Stimulated activated naive CD4-positive, alpha-beta T cell (primary cell): ENCODE data around the gene PAK2.
"Not testable (repeated sequence)": the region's sequence is repeated elsewhere in the genome, so short reads cannot be mapped to it uniquely, and the experiment has no call there.

ENCODE experiments used
- DNase-seq, 6 experiments: peaks; one replicate each; lab custom pipeline; 2025; lab: John Stamatoyannopoulos, UW

PAK2 gene

DNA sequence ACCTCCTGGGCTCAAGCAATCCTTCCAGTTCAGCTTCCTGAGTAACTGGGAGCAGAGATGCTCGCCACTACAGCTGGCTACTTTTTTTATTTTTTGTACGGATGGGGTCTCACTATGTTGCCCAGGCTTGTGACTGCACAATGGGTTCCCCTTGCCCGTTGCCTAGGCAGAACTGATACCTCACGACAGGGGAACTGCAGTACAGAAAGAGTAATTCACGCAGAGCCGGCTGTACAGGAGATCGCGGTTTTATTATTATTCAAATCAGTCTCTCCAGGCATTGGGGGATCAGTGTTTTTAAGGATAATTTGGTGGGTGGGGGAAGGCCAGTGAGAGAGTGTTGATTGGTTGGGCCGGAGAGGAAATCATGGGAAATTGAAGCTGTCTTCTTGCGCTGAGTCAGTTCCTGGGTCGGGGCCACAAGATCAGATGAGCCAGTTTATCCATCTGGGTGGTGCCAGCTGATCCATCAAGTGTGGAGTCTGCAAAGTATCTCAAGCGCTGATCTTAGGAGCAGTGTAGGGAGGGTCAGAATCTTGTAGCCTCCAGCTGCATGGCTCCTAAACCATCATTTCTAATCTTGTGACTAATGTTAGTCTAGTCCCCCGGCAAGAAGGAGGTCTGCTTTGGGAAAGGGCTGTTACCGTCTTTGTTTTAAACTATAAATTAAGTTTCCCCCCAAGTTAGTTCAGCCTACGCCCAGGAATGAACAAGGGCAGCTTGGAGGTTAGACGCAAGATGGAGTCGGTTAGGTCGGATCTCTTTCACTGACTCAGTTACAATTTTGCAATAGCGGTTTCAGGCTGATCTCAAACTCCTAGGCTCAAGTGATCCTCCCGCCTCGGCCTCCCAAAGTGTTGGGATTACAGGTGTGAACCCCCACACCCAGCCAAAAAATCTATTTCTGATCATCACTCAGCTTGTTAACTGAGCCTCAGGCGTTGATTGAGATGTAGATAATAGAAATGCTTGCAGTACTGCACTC, 104.9 kb downstream of the PAK2 start:
- DNase-seq, result not testable (repeated sequence)

GRCh38 chr3:196848375-196848774, 108.7 kb downstream of the PAK2 start:
- not testable (repeated sequence) for DNase-seq

- DNase-seq, result no peak
Measured at GRCh38 chr3:196849180-196849741, 109.6 kb downstream of the PAK2 start.

DNA sequence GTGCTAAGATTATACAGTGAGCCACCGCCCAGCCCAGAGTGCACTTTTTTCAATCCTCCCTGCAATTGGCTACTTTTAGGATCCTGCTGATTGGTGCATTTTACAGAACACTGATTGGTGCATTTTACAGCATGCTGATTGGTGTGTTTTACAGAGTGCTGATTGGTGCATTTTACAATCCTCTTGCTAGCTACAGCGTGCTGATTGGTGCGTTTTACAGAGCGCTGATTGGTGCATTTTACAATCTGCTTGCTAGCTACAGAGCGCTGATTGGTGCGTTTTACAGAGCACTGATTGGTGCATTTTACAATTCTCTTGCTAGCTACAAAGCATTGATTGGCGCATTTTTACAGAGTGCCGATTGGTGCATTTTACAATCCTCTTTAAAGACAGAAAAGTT, 123.3 kb downstream of the PAK2 start:
- DNase-seq, result not testable (repeated sequence)

GRCh38 chr3:196867155-196867506, 127.5 kb downstream of the PAK2 start:
- no peak for DNase-seq

- peak; percentile 78 to 88 (median 85) for DNase-seq
Measured at GRCh38 chr3:196867507-196868296, 128.0 kb downstream of the PAK2 start, which contains the start of gene SENP5. Gene SENP5, plus strand, starts transcription at chr3:196867920. Its CDS starts 17,262 bp downstream, at chr3:196885182.

- DNase-seq, result peak in 2 of 6 experiments; percentile 11 to 42
Measured at GRCh38 chr3:196868297-196868661, 128.6 kb downstream of the PAK2 start.

DNA sequence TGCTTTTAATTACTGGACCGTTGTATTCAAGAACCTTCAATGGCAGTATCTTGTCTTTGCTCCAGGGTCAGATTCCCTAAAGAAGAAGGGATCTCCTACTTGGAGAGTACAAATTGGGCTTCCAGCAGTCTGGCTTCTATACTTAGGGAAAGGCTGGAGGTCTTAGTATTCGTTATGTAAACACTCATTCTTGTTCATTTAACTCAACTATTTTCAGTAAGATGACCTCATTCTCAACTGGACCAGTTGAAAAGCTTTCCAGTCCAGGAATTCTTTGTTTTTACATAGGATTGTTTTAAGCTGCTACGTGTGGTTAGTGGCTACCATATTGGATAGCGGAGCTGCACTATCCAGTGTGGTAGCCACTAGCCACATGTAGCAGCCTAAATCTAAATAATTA, 132.7 kb downstream of the PAK2 start:
- DNase-seq, result no peak

DNA sequence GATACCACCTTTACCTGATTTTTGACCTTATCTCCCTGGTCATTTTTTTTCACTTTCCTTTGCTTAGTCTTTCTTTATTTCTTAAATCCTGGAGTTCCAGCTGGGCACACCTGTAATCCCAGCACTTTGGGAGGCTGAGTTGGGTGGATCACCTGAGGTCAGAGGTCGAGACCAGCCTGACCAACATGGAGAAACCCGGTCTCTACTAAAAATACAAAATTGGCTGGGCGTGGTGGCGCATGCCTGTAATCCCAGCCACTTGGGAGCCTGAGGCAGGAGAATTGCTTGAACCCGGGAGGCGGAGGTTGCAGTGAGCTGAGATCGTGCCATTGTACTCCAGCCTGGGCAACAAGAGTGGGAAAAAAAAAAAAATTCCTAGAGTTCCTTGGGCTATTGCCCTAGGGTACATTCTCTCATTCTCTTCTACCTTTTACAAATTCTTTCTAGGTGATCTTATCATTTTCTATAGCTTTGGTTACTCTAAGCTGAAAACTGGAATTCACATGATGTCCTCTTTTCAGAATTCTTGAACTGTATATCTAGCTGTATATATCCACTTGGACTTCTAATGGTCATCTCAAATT, 134.9 kb downstream of the PAK2 start:
- DNase-seq, result not testable (repeated sequence)

DNA sequence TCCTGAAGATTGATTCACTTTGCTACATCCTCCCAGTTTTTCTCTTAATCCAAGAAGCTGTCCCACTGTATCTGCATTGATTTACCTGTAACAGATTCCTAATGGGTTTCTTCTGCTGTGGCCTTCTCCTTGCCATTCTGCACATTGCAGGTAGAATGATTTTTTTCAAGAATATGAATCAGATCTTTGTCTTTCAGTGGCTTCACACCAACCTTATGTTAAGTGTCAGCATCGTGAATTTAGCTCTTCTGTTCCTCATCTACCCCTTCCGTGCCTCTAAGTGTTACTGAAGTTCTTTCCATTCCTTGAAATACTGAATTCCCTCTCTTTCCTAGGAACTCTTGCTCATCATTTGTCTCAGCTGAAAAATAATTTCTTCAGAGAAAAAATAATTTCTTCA, 135.6 kb downstream of the PAK2 start:
- no peak for DNase-seq
